Smooth muscle cell of the brain vasculature (primary cell): ENCODE results near the gene SPEM3.
"Not testable (repeated sequence)": the region's sequence is repeated elsewhere in the genome, so short reads cannot be mapped to it uniquely, and the experiment has no call there.

ENCODE experiments used
- DNase-seq: peaks from one replicate; pipeline ENCODE4 v3.0.0-alpha.2; 2012; ENCODE audit warnings: low read depth, low spot score

The SPEM3 gene

GRCh38 chr17:7442142-7442541 is 13.5 kb downstream of the SPEM3 start:
- DNase-seq = no peak

- DNase-seq = no peak
These were observed 15.1 kb downstream of the SPEM3 start for GRCh38 chr17:7443499-7444485.

GRCh38 chr17:7444682-7445618 is 16.3 kb downstream of the SPEM3 start, which contains the start of gene CHRNB1:
CHRNB1 (plus strand) TSS chr17:7445061; CDS start chr17:7445128, 67 bp downstream.
- no peak for DNase-seq

GRCh38 chr17:7445619-7445968 is 16.9 kb downstream of the SPEM3 start:
- no peak for DNase-seq

GRCh38 chr17:7448461-7448860 is 19.8 kb downstream of the SPEM3 start:
- DNase-seq = no peak

GRCh38 chr17:7459961-7460545 is 31.4 kb downstream of the SPEM3 start:
- DNase-seq = no peak

GRCh38 chr17:7460850-7461660 is 32.4 kb downstream of the SPEM3 start:
- no peak for DNase-seq

- no peak for DNase-seq
These were observed 34.1 kb downstream of the SPEM3 start for GRCh38 chr17:7462474-7463371.

- no peak for DNase-seq
These were observed 34.8 kb downstream of the SPEM3 start for GRCh38 chr17:7463372-7463846.

GRCh38 chr17:7464081-7464480 is 35.4 kb downstream of the SPEM3 start:
- no peak for DNase-seq

- DNase-seq = no peak
These were observed 37.1 kb downstream of the SPEM3 start for GRCh38 chr17:7465597-7466275.

GRCh38 chr17:7466318-7466638 is 37.6 kb downstream of the SPEM3 start:
- no peak for DNase-seq

- DNase-seq = no peak
These were observed 38.1 kb downstream of the SPEM3 start for GRCh38 chr17:7466639-7467341.

- no peak for DNase-seq
These were observed 38.8 kb downstream of the SPEM3 start for GRCh38 chr17:7467498-7467897.

GRCh38 chr17:7468290-7468689 is 39.6 kb downstream of the SPEM3 start:
- no peak for DNase-seq

- no peak for DNase-seq
These were observed 40.2 kb downstream of the SPEM3 start for GRCh38 chr17:7468804-7469389.

GRCh38 chr17:7469843-7470242 is 41.2 kb downstream of the SPEM3 start:
- DNase-seq = not testable (repeated sequence)

GRCh38 chr17:7470457-7470973 is 41.9 kb downstream of the SPEM3 start:
- DNase-seq = not testable (repeated sequence)
